Left lung (tissue), 10 donors: ENCODE data around the gene TRAF1. TPM values are rescaled to one million over a fixed set of nuclear protein-coding genes. Genes with fewer than 3 reads are reported as not detected.
A peak's percentile ranks its signal among the peaks of the same experiment; 100 is the strongest.

ENCODE experiments used
- ATAC-seq: fragments of 200-7000 bp; cut with Tn5 transposase; one replicate; pipeline ENCODE4 v1.9.1; 2020; ENCODE audit warnings: moderate library complexity
- DNase-seq, 4 donors: peaks; one replicate each; pipeline ENCODE4 v3.0.0-alpha.2; 2013 to 2020
- H3K27ac ChIP-seq, 2 donors: fragments of 200-600 bp; sonication (generic) in 1 of 2; one replicate each; pipeline versions ENCODE4 v1.5.0 to v1.8.0; 2020 to 2021
- H3K27me3 ChIP-seq, 2 donors: fragments of 200-600 bp; sonication (generic) in 1 of 2; one replicate each; pipeline versions ENCODE4 v1.5.0 to v1.8.0; 2020 to 2021
- H3K36me3 ChIP-seq, 2 donors: fragments of 200-600 bp; sonication (generic) in 1 of 2; one replicate each; pipeline versions ENCODE4 v1.5.0 to v1.8.0; 2020 to 2021
- H3K4me1 ChIP-seq, 2 donors: fragments of 200-600 bp; one replicate each; pipeline ENCODE4 v1.8.0; 2021
- H3K4me3 ChIP-seq, 2 donors: fragments of 200-600 bp; sonication (generic) in 1 of 2; one replicate each; pipeline versions ENCODE4 v1.5.0 to v1.8.0; 2020 to 2021; ENCODE audit warnings: mild to moderate bottlenecking in 1 of 2
- H3K9me3 ChIP-seq, 2 donors: fragments of 200-600 bp; sonication (generic) in 1 of 2; one replicate each; pipeline versions ENCODE4 v1.5.0 to v1.8.0; 2020 to 2021
- CTCF ChIP-seq, 2 donors: fragments of 200-600 bp; sonication (generic) in 1 of 2; IDR thresholded peaks; one replicate each; pipeline versions ENCODE4 v1.5.0 to v1.8.0; 2021; ENCODE audit warnings: antibody characterized with exemption in 2 of 2
- intact Hi-C, 2 donors: fragments of 100-400 bp; cut with DNase I; formaldehyde crosslinking; loops; one replicate each; pipeline versions ENCODE4 v1.11.2 to v1.14.2; 2022
- polyA plus RNA-seq, 6 donors: library from polyadenylated mRNA; unstranded; fragments of 120-200 nt; gene quantifications; one replicate each; pipeline ENCODE4 v1.2.1, GENCODE V29; 2013; ENCODE audit not compliant: insufficient read length in 6 of 6
- total RNA-seq, 2 donors: library from RNA; stranded (reverse); fragmentation: NEBNext Ultra II Directional; extraction: Animal tissue kit (Norgen Biotek cat#: 25700); gene quantifications; one replicate each; pipeline ENCODE4 v1.2.1, GENCODE V29; 2021
- donor health status: DM: no; HTN: yes; CAD: no.
- donor health status: DM: no; HTN: no; CAD: no.

The TRAF1 gene
- total and polyA plus RNA-seq, 8 donors: 4.4 to 10.8 (median 8.5) TPM

- TF ChIP-seq CTCF (IDR thresholded peaks at IDR 0.05): no peak
- peak overlapping the region in 1 of 2 donors; percentile 77 for H3K27ac ChIP-seq
- no peaks in the 10 kb centered on the region for H3K27me3 ChIP-seq
- DNase-seq: no peak
- H3K4me3 ChIP-seq: no peak overlapping the region
- no peak for ATAC-seq
- H3K4me1 ChIP-seq: peaks cover 47 to 81% of the 10 kb centered on the region in 2 donors
- no peaks in the 10 kb centered on the region for H3K36me3 ChIP-seq
- intact Hi-C loops: no loop called here
- no peaks in the 10 kb centered on the region for H3K9me3 ChIP-seq
These were observed 6.9 kb upstream of the TRAF1 start for GRCh38 chr9:120933310-120934055.

DNA sequence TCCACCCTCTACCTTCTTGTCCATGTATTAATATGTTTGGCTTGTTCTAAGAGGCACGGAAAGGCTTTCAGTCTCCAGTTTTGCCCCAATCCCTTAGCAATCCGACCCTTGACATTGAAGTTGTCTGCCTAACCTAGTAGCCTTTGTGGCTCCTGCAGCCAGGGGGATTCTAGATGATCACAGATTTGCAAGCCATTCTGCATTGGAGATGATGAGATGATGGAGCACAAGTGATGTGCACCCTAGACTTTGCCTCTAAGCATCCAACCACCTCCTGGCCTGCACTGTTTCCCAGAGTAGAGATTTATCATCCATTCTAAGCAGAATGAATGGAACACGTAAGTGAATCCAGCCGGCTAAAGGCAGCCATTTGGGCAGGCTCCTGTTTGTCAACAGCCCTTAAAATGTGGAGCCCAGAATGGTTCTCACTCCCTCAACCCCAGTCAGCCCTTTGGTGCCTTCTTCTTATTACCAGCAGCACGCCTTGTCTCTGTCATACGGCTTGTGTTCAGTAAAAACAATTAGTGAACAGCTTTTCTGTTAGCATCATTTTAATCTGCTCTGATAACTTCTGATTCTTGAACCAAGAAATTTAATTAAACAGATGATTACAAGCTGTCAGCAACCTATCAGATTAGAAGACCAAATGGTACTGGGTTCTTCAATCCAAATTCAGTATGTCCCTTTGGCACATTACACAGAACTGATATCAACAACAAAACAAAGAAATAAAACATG, 5.7 kb upstream of the TRAF1 start:
- TF ChIP-seq CTCF (IDR thresholded peaks at IDR 0.05): no peak
- Histone ChIP-seq H3K4me1 (peaks cover 45 to 89% of the 10 kb centered on the region in 2 donors), H3K36me3 (no peaks in the 10 kb centered on the region), H3K27ac (peak overlapping the region; percentile 77 to 87), H3K4me3 (no peak overlapping the region), H3K9me3 (no peaks in the 10 kb centered on the region), H3K27me3 (no peaks in the 10 kb centered on the region)
- ATAC-seq (no peak), DNase-seq (no peak)
- intact Hi-C loops: no loop called here

GRCh38 chr9:120931231-120932085, 4.9 kb upstream of the TRAF1 start:
- H3K4me1 ChIP-seq: peaks cover 38 to 89% of the 10 kb centered on the region in 2 donors
- no peak for TF ChIP-seq CTCF (IDR thresholded peaks at IDR 0.05)
- H3K27ac ChIP-seq: peak overlapping the region; percentile 77 to 87
- ATAC-seq: peak; percentile 21
- H3K4me3 ChIP-seq: no peak overlapping the region
- intact Hi-C loops: no loop called here
- peak in 1 of 4 donors; percentile 60 for DNase-seq
- no peaks in the 10 kb centered on the region for H3K36me3 ChIP-seq
- H3K27me3 ChIP-seq: no peaks in the 10 kb centered on the region
- no peaks in the 10 kb centered on the region for H3K9me3 ChIP-seq

DNA sequence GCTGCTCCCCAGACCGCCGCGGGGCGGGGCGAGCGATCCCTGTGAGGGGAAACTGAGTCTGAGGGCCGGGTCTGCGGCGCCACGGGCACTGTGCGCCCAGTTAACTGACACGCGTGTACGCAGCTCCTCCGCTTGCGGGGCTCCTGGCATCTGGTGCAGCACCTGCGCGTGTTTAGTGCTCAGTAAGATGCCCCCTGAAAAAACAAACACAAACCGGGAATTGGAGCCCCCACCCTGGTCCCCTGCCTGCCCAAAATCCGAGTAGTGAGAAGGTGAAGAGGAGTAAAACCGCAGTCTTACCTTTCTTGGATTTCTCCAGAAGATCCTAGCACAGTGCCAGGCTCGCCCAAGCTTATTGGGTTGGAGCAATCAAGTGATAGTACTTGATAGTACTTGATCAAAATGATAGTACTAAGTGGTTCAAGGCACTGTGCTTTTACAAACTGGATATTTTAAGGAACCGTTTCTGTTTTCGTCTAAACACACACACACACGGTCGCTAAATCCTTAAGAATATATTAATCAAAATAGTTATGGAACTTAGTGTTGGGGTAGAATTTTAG, 2.7 kb upstream of the TRAF1 start:
- Histone ChIP-seq H3K9me3 (no peaks in the 10 kb centered on the region), H3K36me3 (no peaks in the 10 kb centered on the region), H3K27me3 (no peaks in the 10 kb centered on the region), H3K4me1 (peaks cover 17 to 89% of the 10 kb centered on the region in 2 donors), H3K27ac (peak overlapping the region; percentile 92 to 95), H3K4me3 (peak overlapping the region; percentile 67 to 84)
- TF ChIP-seq CTCF (IDR thresholded peaks at IDR 0.05): peak in 1 of 2 donors; percentile 15
- intact Hi-C loops: no loop called here
- ATAC-seq (peak; percentile 6), DNase-seq (no peak)
